Activated T-cell treated with anti-CD3 and anti-CD28 coated beads for 24 hours (primary cell): ENCODE results near the gene NOX3.

Source experiments
- DNase-seq: peaks from one replicate; pipeline ENCODE4 v3.0.0-alpha.2; 2020; ENCODE audit warnings: low read depth

Gene NOX3

GRCh38 chr6:155434829-155435423 lies 20.7 kb downstream of the NOX3 start:
- no peak for DNase-seq

DNA sequence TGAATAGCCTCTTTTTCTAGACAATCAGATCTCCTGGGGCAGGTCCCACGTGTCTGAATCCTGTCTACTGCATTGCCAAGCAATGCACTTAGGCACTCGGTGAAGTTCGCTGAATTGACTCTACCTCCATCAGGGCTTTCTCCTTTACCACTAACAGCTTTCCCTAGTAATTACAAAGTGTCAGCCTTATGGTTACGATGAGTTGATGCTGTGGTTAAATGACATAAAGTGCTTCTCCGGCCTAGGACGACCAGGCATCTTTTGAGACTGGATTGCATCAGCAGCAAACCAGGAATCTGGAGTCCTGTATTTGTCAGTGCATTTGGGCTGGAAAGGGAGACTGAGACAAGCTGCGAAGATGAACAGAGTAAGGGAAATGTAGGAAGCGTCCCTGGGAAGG lies 21.5 kb downstream of the NOX3 start:
- DNase-seq: no peak

DNA sequence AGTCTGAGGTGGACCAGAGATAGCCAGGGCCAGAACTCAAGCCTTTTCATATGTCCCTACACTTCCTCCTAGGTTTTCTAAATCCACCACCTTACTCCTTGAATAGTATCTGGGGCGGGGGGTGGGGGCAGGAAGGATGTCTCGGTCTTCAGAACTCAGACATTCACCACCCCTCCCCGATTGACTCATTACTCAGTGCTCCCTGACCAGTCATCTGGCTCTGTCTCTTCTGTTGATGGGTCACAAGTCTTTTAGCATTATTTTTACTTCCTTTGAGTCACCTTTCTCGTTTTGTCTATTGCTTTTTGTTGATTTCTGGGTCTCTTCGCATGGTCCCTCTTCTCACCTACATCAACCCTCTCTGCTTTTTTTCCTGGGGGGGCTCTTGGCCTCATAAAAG lies 23.3 kb downstream of the NOX3 start:
- no peak for DNase-seq

DNA sequence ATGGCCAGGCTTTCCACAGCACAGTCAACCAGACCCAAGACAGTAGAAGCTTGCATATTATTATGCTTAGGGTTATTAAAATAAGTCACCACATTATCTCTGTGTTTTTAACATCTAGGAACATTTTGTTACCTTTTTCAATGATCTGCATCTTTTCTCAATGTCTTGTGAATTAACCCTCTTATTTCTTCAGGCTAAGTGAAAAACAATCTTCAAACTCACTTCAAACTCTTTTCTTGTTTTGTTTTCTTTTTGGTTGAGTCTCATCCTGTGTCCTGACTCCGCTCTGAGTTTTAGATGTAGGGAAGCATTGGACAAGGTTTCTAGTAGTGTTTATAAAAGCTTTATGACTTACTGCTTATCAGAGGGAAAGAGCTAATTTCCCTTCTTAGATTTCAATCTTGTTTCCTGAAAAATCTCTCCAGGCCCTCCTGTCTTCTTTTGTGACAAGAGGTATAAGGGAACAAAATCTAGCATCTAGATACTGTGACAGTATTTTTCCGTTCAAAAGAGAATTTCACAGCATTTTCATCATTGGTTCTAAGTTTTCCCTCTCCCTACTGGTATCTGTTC lies 26.2 kb downstream of the NOX3 start:
- DNase-seq: no peak

DNA sequence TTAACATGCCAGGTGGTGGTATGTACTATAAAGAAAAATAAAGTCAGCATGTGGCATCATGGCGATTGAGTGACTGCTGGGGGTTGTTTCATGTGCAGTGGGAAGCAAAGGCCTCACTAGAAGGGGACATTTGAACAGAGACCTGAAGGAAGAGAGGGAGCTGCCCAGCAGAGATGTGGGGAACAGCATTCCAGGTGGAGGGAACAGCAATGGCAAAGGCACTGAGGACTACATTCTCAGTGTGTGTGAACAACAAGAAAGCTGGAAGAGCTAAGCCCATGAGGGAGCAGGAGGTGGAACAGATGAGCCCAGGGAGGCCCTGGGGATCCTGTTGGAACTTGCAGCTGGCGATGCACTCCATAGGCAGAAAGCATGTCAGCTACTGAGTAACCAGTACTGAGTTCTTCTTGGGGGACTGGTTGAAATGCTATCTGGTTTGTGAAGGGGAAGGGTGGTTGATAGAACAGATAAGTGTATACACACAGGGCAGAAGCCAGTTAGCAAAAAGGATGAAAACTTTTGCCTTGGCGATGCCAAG lies 29.2 kb downstream of the NOX3 start:
- no peak for DNase-seq

- DNase-seq: no peak
Measured at GRCh38 chr6:155424181-155424580, 31.5 kb downstream of the NOX3 start.

- DNase-seq: no peak
Measured at GRCh38 chr6:155422635-155423034, 33.0 kb downstream of the NOX3 start.

DNA sequence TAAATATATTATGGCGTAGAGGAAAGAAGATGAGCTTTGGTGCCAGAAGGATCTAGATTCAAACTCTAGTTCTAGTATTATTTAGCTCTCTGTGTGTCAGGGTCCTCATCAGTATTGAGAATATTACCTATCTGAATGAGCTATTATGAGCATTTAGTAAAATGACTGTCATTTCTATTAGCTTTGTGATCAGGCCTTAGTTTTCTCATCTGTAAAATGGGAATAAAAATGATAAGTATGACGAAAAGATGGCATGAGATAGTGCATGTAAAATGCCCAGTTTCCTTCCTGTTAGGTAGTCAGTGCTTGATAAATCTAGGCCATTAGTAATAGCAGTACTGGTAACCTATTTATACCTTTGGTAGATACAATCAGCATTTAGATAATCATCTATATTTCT lies 35.1 kb downstream of the NOX3 start:
- no peak for DNase-seq

DNA sequence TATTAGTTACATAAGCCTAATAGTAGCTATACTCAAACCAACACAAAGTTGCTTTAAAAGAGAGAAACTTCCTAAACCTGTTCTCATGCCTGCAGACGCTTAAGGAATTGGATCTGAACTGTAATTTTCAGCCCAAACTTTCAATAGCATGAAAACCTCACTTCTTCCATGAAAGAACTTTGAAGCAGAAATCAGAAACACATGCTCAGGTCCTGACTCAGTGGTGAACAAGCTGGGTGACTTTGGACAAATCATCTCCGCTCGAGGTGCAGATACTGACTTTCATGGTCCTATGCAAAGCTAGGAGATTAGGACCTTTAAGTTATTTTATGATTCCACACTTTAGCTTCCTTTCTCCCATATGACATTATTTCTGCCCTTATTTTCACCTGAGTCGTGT lies 36.5 kb downstream of the NOX3 start:
- no peak for DNase-seq

GRCh38 chr6:155418017-155418761 lies 37.5 kb downstream of the NOX3 start:
- DNase-seq: peak; percentile 66

GRCh38 chr6:155417454-155417853 lies 38.2 kb downstream of the NOX3 start:
- DNase-seq: peak; percentile 3

DNA sequence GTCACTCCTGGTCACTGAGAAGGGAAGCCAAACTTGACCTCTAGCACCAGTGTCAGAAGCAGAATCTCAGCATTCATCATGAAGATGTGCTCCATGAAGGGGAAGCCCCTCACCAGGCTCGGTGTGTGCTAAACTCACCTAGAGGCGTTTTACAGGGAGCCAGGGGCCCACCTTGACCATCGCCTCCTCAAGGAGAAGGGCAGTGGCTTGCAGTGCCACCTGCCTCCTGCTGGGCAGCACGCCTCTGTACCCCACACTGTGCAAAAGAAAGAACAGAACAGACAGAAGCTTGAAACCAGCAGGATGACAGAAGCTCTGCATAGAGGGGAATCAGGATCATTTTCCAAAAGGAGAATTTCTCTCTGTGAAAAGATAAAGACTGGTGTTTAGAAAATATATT lies 39.7 kb downstream of the NOX3 start:
- no peak for DNase-seq

DNA sequence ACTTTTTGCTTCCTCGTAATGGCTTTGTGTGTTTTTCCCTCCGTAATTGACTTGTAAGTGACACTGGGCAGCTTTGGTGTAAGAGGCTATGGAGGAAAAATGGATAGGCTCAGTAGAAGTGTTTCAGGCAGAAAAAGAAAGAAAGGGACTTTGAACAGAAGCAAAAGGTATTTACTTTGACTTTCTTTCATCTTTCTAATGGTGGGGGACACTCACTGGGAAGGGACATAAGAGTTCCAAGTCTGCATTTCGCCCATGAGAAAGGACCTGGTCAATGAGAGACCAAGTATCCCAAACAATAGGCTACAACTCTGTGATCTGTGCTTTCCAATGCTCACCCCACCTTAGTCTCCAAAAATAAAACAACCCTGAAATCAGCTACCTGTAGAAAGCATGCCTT lies 41.6 kb downstream of the NOX3 start:
- no peak for DNase-seq

GRCh38 chr6:155412335-155412734 lies 43.3 kb downstream of the NOX3 start:
- no peak for DNase-seq

DNA sequence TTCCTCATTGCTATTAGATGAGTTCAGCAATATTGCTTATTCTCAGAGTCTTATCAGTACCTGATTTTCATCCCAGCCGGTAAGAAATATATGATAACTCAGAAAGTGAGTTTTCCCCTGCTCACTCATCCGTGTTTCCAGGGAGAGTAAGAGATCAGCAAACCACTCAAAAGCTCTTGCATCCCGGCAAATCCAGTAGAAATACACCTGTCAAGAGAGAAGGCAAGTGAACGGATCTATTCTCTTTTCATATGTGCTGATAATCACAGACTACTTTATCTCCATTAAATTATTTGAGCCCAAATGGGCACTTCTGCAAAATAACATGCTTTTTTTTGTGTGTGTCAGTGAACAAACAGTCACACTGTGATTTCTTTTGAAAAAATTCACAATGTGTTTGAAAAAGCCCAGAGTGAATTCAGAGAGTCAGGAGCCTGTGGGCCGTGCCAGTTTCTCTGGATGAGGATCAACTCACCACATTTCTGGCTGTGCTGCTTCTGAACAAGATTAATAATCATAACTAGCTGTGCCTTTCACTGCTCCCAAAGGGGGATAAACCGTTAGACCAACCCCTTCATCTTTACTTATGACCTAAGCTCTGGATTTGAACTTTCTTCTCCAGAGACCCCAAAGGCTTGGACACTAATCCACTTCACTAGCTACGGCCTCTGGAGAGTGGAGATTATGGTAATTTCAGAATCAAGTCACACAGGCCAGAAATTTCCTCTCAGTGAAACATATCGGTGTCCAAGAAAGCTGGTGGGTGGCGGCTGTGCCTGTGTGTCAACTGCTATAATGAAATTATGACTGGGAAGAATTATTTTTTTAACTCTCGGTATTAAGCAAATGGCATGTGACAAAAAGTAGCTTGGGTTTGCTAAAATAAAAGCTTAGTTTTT lies 44.2 kb downstream of the NOX3 start:
- DNase-seq: no peak

DNA sequence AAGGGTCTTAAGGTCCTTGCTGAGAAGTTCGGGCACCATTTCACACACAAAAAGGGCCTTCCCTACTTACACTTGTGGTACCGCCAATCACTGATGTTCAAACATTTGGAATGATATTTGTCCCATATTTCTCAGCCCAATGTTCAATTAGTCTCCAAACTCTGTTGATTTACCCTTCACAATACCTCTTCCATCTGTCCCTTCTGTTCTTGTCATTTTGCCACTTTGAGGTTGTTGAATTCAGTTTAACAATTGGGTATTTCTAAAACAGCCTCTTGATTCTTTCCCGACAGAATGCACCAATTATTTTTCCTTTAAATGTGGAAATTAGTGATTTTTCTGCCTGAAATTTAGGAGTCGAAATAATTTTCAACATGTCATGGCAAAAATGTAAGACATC lies 46.2 kb downstream of the NOX3 start:
- DNase-seq: no peak

GRCh38 chr6:155408981-155409380 lies 46.7 kb downstream of the NOX3 start:
- no peak for DNase-seq

DNA sequence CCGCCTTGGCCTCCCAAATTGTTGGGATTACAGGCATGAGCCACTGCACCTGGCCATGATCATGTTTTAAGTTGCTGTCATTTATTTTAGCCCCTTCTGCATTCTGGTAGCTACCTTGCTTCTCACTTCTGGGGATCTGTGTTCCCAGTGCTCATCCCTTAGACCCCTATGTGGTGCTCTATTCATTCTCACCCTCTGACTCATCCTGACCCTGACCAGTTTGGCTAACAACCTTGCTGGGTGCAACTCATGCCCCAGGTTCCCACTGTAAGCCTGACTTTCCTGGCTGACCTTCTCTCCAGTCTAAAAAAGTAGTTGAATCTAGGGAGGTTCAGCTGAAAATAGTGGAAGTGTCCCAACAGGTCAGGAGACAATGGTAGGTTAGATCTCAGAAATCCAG lies 47.4 kb downstream of the NOX3 start:
- no peak for DNase-seq

- DNase-seq: no peak
Measured at GRCh38 chr6:155406801-155407200, 48.8 kb downstream of the NOX3 start.

DNA sequence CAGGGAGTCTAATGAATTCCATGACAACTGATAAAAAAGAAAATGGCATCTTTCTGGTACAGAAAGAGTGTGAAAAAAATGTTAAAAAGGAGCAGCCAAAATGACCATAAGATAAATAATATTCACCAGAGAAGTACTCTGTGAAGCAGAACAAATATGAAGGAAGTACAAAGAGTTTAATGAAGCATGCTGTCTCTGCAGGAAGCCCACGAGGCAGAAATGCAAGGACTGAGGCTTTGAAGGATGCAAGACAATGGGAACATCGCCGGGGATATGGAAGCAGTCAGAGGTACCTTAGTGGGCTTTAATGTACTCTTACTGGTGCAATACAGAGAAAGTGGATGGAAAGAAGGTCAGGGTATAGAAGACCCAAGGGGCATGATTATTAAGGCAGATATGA lies 50.7 kb downstream of the NOX3 start:
- DNase-seq: no peak

GRCh38 chr6:155402656-155403304 lies 52.9 kb downstream of the NOX3 start:
- DNase-seq: no peak

GRCh38 chr6:155400654-155400965 lies 55.0 kb downstream of the NOX3 start:
- DNase-seq: no peak
